GM19193 (cell line): ENCODE results near the gene PRPF8.

ENCODE experiments used
- POLR2A ChIP-seq: IDR thresholded peaks from 4 replicates; pipeline ENCODE4 v1.6.1; 2011; ENCODE audit not compliant: insufficient read depth, insufficient read length; ENCODE audit errors: extremely low read depth

Gene PRPF8

DNA sequence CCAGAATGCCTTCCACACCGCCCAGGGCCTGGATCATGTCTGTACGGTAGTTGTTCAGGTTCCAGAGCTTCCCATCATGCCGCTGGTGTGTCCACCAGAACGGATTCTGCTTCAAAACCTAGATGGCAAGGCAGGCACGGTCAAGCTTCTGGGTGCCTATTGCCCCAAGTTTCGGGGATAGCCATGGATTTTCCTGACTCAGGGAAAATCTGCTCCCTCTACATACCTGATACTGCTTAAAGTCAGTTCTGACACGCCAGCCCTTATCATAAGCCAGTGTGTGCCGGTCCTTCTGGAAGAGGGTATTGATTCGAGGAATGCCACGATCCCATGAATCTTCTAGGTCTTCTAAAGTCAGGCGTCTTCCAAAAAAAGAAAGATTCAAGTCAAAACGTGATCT lies 23.6 kb downstream of the PRPF8 start:
- TF ChIP-seq POLR2A, result no peak

DNA sequence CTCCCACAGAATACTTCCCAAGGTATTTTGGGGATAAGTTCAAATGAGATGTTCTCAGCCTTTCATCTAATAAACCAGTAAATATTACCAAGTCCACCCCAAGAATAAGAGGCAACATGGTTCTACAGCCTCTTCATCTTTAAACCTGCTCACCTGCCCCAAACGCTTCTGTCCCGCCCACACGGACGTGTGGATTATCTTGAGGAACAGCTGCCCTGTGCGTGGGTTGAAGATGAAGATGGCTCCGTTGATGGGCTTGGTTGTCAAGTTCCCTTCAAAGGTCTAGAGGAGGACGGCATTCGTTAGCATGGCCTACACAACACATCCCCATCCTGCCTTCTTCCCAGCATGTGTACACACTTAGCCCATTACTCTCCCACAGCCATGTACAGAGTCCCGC lies 26.6 kb downstream of the PRPF8 start:
- no peak for TF ChIP-seq POLR2A

DNA sequence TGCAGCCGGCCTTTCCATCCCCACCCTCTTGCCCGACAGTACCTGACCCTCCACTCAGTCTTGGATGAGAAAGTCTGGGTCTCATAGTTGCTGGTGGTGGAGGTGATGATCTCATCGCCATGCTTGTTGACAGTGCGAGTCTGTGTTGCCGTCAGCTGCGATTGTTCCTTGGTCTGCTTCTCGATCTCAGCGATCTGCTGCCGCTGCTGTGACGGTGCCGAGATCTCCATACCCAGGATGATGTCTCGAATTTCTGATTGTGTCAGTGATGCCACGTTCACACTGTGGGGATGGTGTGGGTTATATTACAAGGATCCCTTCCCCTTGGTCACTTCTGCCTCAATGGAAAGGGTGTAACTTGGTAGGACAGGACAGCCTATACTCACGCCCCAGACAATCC lies 30.9 kb downstream of the PRPF8 start:
- TF ChIP-seq POLR2A, result no peak

DNA sequence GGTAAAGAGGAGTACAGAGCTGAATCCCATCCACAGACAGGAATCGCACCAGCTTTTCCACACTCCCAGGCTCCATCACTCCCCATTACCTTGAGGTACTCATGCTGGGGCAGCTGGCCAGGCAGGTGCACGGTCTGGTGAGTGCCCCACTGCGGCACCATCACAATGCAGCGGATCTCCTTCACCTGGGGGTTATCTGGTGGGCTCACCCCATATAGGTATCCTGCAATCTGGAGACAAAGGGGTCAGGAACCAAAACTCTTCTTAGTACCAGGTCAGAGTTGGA lies 33.2 kb downstream of the PRPF8 start:
- no peak for TF ChIP-seq POLR2A

DNA sequence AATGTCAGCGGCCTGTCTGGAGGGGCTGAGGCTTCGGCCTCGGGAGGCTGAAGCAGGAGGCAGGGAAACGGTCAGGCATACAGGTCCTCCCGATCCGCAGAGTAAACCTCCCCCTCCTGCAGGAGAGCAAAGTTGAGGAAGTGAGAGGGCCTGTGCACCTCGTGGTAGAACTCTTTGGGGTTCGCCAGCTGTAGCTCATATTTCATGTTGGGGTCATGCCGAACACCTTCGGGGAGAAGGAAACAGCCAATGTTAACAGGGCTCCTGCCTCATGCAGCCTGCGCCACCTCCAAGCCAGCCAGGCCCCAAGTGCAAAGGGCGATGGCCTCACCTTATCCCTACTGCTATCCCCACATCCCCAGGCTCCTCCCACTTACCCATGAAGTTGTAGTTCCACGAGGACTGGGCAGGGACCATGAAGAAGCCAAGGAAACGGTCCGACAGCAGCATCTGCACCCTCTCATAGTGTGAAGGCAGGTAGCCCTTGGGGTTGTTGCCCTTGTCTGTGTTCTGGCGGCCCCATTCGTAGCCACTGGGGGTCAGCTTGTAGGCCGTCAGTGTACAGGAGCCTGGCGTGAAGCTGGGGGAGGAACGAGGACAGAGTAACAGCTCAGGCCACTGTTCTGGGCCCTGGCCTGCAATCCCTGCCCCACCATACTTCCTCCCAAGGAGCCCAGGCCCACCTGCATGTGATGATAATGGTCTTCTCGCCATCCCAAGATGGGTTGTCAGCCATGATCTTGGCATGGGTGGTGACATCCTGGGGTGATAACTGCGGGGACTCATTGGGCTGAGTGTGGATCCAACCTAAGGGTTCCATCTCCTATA lies 33.7 kb downstream of the PRPF8 start:
- TF ChIP-seq POLR2A, result no peak

DNA sequence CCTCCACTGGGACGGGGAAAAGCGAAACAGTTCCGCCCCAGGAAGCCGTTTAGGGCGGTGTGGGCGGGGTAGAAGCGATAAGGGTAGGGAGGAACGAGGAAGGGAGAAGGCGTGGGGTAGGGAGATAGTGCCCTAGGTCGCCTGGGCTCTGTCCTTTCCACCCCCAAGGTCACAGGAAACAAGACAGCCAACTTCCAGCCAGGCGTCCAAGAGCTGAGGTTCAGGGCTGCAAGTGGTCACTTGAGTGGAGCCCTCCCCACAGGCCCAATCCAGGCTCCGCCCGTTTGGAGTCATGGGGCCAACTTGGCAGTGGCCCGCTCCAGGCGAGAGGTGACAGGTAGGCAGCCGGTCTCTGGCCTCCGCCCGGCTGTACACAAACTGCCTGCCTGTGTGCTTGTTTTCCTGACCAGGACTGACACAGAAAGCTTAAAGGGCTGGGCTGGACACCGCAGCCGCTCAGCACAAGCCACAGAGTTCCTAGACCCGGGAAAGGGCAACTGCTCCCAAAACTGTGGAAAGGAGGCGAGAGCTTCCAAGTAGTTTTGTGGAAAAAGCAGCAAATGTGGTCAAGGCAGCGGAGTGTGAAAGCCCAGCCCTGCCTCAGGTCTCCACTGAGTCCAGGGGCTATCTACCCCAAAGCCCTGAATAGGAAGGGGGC lies 34.7 kb downstream of the PRPF8 start, which contains the start of gene RILP:
Gene RILP (minus strand): TSS at position 23 of the 658 bp plus-strand sequence. CDS start 62 bp downstream, outside the sequence.
- peak; percentile 45 for TF ChIP-seq POLR2A

DNA sequence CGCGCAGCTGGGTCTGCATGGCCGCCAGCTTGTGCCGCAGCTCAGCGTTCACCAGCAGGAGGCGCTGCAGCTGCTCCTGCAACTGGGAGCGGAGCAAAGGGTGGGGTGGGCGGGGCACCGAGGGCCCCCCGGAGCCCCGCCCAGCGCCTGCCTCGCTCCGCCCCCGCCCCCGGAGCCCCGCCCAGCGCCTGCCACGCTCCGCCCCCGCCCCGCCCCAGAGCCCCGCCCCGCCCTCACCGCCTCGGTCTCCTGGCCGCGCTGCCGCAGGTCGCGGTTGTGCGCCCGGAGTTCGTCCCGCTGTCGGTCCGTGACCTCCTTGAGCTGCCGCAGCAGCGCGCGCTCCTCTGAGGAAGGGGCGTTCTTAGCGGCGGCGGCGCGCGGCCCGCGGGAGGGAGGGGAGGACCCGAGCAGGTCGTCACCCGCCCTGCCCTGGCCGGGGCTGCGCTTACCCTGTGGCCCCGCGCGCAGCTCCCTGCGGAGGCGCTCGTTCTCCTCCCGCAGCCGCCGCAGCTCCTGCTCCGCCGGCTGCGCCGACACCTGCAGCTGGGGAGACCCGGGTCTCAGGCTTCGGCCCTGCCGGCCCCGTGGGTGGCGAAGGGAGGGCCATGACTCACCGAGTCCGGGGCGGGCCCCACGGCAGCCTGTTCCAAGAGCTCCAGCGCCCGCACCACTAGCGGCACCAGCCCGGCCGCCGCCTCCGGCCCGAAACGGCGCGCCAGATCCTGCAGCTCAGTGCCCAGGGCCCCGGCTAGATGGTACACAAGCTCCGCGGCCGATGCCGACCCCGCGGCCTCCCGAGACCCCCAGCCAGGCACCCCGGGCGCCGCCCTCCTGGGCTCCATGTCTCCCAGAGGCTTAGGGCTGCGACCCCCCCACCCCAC lies 35.5 kb downstream of the PRPF8 start:
- peak; percentile 12 for TF ChIP-seq POLR2A

DNA sequence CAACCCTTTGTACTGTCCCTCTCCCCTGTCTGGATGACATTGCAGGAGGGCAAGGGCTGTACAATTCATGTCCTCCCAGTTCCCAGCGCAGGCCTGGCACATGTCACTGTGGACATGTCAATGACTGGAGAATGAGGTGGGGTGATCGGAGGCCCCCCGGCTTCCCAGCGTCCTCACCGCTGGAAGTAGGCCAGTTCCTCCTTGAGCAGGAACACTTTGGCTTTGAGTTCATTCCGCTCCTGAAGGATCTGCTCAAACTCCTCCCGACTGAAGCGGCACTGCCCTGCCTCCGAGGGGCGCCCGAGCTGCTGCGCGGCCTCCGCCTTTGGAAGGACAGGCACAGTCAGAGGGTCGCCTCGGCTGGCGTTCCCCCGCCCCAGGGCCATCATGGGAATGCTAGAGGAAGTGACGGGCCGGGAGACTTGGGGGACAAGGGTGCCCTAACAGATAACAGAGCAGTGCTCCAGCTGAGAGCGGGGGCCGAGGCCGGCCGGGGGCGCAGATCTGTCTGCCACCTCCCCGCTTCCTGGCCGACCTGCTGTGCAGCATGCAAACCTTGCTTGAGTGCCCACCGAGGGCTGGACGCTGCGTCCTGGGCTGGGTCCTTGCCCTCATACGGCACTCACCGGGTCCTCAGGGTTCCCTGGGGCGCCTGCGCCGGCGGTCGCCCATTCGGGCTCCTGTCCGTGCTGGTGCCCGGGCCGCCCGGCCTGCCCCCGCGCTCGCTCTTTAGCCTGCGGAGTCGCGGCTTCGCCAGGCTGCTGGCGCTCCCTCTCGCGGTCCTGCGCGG lies 36.3 kb downstream of the PRPF8 start:
- peak; percentile 36 for TF ChIP-seq POLR2A

DNA sequence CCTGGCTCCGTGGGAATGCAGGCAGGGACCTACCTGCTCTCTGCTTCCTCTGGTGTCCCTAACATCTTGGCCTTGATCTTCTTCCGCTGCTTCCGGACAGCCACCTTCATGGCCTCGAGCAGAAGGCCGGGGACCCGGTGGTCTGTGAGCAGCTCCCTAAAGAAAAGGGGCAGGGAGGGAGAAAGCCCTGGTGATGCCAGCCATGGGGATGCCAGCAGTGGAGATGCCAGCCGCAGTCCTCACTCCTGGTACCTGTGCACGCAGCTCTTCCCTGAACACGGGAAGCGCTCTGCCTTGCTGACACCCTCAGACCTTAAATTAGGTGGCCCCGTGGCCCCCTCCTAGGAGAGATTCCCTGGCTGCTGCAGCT lies 36.9 kb downstream of the PRPF8 start:
- TF ChIP-seq POLR2A, result no peak

DNA sequence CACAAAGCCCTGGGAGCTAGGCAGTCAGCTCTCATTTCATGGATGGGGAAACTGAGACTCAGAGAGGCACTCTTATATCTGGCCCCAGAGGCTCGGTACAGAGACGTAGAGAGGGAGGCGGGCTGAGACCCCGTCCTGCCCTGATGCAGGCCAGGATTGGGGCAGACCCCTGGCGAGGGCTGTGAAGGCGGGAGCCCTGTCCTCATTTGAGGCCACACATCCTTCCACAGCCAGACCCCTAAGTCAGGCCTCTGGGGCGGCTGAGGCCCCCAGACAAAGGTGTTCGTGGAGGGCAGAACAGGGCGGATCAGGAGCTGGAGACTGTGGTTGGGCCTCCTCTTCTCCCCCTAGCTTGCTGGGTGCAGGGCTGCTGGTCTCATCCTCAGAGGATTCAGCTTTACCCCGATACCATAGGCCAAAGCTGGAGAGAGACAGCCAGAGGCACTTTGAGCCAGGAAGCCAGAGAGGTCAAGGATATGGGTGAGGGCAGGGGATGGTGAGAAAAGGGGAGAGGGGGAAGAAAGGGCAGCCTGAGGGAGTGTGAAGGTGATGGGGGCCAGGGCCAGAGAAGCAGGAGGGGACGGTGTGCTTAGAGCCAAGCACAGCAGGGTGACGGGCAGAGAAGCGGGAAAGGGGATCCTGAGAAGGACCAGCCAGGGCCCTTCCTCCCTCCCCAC lies 38.3 kb downstream of the PRPF8 start:
- TF ChIP-seq POLR2A, result no peak

DNA sequence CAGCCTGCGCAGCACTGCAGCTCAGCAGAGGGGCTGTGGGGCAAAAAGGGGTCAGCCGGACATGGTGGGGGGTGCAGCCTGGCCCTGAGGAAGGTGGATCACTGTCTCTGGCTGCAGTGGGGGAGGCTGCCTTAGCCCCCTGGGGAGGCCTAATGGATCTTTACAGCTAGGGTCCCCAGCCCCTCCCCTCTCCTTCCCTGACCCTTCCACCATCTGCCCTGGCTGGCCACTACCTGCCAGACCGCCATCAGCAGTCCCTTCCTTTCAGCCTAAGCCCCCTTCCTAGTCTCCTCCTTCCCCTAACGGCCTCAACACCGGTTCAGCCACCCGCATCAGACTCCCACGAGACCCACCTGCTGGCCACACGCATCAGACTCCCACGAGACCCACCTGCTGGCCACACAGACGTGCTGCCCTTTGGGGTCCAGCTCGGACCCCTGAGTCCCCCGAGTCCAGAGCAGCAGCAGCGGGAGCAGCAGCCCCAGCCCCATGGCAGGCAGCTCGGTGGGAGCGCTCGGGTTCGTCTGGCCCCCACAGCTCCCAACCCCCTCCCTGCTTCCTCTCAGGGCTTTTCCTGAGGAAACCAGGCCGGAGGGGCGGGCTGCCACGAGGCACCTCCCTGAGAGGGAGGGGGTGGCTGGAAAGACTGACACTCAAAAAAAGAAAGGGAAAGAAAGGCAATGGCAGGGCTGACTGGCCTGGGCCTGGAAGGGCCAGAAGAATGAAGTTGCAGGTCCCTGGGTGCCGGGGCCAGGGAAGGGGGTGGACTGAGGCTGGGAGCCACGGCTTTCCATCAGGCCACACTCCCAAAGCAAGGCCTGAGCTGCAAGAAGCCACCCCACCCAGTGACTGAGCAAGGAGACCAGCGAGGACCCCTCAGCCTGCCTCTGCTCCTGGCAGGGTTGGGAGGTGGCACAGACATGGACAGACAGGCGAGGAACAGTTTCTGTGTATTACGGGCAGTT lies 39.2 kb downstream of the PRPF8 start, which contains the start of gene SCARF1:
Gene SCARF1 (minus strand): TSS at position 526 of the 965 bp plus-strand sequence. CDS start 35 bp downstream, at position 491.
- peak; percentile 7 for TF ChIP-seq POLR2A

DNA sequence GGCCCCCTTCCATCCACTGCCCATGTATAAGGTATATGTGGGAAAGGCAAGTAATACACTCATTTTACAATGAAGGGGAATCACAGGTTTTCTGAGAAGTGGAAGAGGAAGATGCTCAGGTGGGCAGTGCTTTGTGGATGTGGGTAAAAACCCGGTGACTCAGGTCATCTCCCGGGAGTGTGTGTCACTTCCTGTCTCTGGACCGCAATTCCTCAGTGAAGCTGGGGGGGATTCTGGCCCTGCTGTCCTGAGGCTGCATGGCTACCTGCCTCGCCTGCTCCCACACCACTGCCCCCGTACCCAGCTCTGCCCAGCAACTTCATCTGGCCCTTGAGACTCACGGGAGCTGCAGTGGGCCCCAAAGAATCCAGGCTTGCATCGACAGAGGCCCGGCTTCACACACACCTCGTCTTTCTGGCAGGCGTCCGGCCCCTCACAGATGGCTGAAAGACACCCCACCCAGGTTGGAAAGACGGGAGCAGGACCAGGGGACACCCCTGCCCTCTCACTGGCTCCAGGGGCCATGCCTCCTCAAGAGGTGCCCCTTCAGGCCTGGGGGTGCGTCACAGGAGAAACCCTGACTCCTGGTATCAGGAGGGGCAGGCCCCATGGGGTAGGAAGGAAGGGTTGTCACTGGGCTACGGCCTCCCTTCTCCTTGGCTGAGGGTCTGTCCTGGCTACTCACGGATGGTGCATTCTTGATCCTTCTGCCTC lies 40.0 kb downstream of the PRPF8 start:
- TF ChIP-seq POLR2A, result peak; percentile 50

DNA sequence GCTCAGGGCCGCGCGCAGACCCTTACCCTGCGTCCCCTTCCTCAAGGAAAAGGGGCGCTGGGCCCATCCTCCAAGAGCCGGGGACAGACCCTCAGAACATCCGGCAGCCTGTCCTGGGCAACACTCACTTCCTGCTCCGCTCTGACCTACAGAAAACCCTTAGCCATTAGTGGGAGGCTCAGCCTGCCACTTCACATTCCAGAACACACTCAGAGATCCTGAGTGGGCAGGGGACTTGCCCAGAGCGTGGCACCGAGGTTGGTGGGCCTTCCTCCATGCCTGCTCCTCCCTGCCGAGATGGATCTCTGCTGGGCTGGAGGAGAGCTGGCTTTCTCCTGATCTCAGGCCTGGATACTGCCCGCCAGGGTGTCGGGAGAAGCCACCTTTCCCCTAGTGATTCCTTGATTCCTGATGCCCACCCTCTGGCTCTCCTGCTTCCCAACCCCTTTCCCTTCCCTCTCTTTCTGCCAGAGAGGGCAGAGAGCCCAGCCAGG lies 40.6 kb downstream of the PRPF8 start:
- TF ChIP-seq POLR2A, result no peak
